GM18951 (cell line): Measurements from ENCODE around the gene WDFY4.

ENCODE experiments used
- POLR2A ChIP-seq: IDR thresholded peaks from 4 replicates; pipeline ENCODE4 v1.6.1; 2011; ENCODE audit warnings: mild to moderate bottlenecking; ENCODE audit not compliant: insufficient read length, insufficient read depth; ENCODE audit errors: extremely low read depth
- in situ Hi-C: fragments of 300-500 bp; cut with MboI; formaldehyde crosslinking; loops from one replicate; pipeline ENCODE4 v1.12.0; 2022; ENCODE audit warnings: low sequenced_read_pairs, mixed read lengths, inconsistent platforms; ENCODE audit not compliant: unreplicated experiment

The WDFY4 gene

GRCh38 chr10:49005270-49005669 lies 320.6 kb downstream of the WDFY4 start:
- in situ Hi-C loops = no loop called here
- no peak for TF ChIP-seq POLR2A

GRCh38 chr10:49007129-49007528 lies 322.5 kb downstream of the WDFY4 start:
- in situ Hi-C loops = no loop called here
- TF ChIP-seq POLR2A = no peak

- no peak for TF ChIP-seq POLR2A
- in situ Hi-C loops = no loop called here
Observed at GRCh38 chr10:49008091-49008490, 323.4 kb downstream of the WDFY4 start.

DNA sequence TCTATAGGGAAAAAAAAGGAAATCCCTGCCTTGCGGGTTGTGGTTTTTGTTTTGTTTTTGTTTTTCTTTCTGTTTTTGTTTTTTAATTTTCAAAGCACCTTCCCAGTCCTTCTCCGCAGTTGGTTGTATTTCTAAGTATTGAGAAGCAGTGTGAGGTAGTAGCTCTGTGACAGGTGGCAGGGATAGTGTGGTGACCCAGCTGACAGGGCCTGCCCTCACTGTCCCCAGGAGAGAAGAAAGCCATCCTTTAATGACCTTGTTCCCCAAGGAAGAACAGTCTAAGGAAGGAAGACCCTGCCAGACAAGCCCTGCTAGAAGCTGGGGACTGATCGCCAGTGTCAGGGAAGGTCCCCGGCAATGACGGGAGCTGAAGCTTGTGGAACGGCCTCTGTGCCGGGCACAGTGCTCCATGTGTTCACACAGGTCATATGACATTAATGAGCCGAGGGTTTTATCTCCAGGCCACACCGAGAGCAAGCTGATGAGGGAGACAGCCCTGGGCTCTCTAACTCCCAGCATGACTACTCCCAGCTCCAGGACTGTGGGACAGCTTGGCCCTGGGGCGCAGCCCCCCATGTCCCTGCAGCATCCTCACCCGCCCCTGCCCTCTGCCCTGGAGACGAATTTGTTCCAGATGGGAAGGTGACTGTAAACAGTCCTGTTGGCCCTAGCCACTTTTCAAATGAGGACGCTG lies 324.0 kb downstream of the WDFY4 start:
- in situ Hi-C loops = no loop called here
- TF ChIP-seq POLR2A = no peak

DNA sequence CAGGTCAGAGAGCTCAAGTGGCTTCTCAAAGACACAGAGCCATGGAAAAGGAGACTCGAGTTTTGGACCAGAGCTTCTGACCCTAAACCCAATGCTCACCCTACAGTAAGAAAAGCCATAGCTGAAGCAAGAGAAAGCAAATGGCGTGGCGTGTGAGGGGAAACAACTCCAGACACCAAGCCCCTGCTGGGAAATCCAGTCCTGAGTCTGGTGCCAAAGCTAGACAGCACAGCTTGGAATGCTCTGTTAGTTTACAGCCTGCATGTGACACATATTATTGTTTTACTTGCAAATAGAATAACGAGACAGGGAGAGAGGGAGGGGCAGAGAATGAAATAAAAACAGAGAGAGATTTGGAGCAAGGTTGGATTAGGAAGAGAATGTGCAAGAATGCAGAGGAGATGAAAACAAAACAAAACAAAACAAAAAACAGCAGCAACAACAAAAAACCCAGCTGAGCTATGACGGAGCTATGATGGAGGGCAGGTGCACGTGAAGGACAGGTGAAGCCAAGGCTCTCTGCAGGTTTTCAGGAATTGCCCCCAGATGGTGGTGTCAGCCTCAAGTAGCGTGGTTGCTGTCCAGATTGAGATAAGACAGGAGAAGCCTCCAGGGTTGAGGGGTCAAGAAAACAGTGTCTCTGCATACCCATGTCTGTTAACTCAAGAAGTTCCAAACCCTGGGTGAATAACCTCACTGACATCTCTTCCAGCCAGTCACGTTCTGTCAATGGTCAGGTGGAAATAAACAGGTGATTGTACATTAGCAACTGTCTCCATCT lies 324.7 kb downstream of the WDFY4 start:
- in situ Hi-C loops = no loop called here
- TF ChIP-seq POLR2A = no peak

- TF ChIP-seq POLR2A = no peak
- in situ Hi-C loops = no loop called here
Observed at GRCh38 chr10:49010295-49010694, 325.6 kb downstream of the WDFY4 start.

DNA sequence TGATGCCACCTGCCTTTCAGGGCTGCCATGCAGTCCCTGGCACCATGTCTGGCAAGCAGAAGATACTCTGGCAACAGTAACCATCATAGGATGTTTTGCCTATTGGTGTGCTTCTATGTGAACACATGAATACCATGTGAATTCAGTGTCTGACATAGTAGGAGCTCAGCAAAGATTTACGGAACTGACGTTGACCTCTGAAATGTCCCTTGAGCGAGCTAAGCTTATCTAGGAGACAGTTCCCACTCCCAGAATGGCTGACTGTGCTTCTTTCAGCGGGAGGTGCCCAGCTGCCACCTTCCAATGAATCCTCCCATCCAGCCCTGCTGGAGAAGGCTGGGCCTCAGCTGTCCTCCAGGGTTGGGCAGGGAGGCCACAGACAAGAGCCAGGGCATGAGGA lies 326.2 kb downstream of the WDFY4 start:
- in situ Hi-C loops = no loop called here
- no peak for TF ChIP-seq POLR2A

- TF ChIP-seq POLR2A = no peak
- in situ Hi-C loops = no loop called here
Observed at GRCh38 chr10:49011756-49012155, 327.1 kb downstream of the WDFY4 start.

DNA sequence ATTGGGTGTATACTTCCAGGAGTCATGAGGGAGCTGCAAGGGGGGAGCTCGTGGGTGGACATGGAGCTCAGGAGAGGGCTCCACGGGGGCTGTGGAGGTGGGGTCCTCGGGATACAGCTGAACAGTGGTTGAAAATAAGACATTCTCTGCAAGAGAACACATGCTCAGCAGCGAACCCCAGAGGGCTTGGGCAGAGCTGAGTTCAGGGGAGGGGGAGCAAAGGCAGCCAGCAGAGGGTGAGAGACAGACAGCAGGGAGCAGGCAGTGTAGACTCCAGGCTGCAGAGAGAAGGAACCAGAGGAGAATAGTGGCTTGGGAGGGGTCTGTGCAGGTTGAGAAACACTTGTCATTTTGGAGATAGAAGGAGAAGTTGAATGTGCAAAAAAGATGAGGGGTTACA lies 327.9 kb downstream of the WDFY4 start:
- no peak for TF ChIP-seq POLR2A
- in situ Hi-C loops = no loop called here

GRCh38 chr10:49015700-49016099 lies 331.0 kb downstream of the WDFY4 start:
- in situ Hi-C loops = no loop called here
- TF ChIP-seq POLR2A = no peak

DNA sequence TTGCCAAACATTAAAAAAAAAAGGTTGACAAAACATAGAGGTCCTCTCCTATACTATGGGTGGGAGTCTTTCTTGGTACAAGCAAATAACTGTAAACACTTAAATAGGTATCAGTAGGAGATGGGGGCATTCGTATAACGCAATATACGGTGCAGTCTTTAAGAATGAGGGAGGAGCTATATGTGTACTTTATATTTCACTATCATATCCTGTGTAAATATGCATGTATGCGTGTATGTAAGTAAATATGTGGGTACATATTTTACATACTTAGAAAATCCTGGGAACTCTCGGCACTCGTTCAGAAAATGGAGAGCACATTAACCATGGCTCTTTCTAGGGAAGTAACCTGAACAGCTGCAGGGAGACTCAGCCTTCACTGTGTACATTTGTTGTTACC lies 337.0 kb downstream of the WDFY4 start:
- TF ChIP-seq POLR2A = no peak
- in situ Hi-C loops = no loop called here

- in situ Hi-C loops = no loop called here
- TF ChIP-seq POLR2A = no peak
Observed at GRCh38 chr10:49023071-49023470, 338.4 kb downstream of the WDFY4 start.

DNA sequence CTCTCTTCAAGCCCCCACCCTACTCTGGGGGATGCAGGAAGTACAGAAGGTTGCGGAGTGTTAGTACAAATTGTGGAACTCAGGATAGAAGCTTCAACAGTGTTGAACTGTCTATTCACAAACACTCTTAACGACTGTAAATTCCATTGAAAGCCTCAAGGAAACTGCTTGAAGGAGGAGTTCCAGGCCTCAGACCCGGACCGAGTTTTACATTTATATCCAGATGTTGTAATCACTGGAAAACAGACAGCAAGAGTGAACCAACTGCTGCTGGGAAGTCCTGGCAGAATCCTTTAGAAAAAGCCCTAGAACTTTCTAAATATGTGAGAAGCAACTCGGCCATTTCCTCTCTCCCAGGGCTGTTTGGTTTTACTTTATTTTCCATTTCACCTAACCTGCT lies 339.1 kb downstream of the WDFY4 start:
- TF ChIP-seq POLR2A = no peak
- in situ Hi-C loops = no loop called here

DNA sequence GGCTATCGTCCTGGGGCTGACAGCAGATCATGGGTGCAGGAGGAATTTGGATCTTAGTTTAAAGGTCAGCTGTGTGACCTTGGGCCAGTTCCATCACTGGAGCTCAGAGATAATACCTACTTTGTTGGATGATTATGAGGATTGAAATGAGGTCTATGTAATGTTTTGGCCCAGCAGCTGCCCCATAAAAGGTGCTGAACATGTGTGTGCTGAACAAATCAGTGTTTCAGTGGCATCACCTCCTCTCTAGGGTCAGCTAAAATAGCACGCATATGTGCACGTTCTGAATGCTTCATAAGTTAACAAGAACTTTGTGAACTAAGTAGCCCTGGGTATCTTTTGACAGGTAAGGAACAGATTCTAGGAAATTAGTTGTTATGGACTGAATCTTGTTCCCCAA lies 339.8 kb downstream of the WDFY4 start:
- TF ChIP-seq POLR2A = no peak
- in situ Hi-C loops = no loop called here

GRCh38 chr10:49025347-49025983 lies 340.8 kb downstream of the WDFY4 start:
- in situ Hi-C loops = no loop called here
- TF ChIP-seq POLR2A = no peak
